KG1 (cell line): ENCODE results near the gene KCNJ16.

Experiments
- DNase-seq: peaks from one replicate; lab custom pipeline; 2025; lab: John Stamatoyannopoulos, UW

The KCNJ16 gene

GRCh38 chr17:70128727-70129238 is 53.8 kb downstream of the KCNJ16 start:
- DNase-seq = no peak

GRCh38 chr17:70130289-70130688 is 55.3 kb downstream of the KCNJ16 start:
- DNase-seq = no peak

GRCh38 chr17:70132505-70132904 is 57.5 kb downstream of the KCNJ16 start:
- DNase-seq = no peak

- DNase-seq = no peak
Observed at GRCh38 chr17:70134042-70134441, 59.0 kb downstream of the KCNJ16 start.

GRCh38 chr17:70134777-70135176 is 59.8 kb downstream of the KCNJ16 start:
- no peak for DNase-seq

DNA sequence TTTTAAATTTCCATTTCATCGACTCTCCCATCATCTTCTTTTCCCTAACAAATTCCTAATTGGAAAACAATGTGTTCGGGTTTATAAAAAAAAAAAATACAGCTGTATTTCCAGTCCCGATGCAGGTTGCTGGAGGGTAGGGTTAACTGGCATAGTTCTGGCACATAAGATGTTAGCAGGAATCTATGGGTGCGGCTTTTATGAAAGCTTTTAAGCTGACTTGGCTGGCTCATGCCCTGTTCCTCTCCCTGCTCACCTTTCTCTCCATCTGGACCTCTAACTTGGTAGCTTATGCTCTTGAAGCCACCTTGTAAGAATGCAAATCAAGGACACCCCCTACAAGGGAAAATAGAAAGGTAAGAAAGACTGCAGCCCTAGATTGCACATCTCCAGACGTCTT is 61.1 kb downstream of the KCNJ16 start:
- no peak for DNase-seq

DNA sequence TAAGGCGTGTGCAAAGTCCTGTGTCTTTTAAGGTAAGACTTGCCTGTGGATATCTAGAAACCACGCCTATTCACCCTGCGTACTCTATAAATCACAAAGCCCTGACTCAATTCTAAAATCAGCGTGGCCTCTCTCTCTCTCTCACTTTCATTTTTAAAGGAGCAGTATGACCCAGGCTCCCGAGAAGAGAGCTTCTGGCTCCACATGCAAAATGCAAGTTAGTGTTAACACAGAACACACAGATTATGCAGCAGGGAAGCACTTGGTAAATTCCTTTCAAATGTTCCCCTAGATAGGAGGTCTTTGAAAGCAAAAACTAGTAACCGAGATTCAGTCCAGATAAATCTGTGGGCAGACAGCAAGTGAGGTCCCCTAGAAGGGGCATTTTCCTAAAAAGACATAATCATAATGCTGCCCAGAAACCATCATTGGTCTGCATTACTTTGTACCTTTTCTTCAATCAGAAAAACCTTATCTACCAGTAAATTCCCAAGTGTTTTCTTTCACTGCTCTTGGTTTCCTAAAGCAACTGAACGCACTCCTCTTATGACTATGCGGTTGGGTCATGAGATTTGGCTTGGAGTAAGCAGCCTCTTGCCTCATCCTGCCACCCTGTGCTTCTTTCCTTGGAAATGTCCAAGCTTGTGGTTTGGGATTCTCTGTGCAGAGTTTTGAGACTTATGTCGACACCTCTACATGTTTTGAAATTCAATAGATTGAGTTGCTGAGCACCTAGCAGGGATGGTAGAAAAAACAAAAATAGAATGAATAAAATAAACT is 62.6 kb downstream of the KCNJ16 start:
- DNase-seq = no peak

GRCh38 chr17:70138291-70138865 is 63.4 kb downstream of the KCNJ16 start:
- no peak for DNase-seq

DNA sequence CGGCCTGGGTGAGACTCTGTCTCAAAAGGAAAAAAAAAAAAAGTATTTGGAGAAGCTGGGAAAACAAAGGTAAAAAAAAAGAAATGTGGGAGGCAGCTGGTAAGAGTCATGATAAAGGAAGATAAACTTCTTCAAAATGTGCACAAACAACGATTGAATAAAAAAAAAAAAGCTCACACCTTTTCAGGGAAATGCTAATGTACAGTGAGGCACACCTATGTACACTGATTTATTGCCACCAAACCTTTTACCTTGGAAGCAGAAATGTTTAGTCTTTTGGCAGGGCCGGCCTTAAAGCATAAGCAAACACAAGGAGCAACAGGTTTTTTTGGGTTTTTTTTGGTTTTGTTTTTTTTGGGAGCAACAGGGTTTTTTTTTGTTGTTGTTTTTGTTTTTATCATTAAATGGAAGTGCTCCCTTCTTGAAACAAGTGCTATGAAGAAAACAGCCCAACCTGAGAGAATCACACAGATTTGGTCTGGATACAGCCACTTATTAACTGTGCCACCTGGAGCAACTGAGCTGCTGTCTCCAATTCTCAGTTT is 64.5 kb downstream of the KCNJ16 start:
- DNase-seq = no peak

GRCh38 chr17:70144260-70144846 is 69.3 kb downstream of the KCNJ16 start:
- DNase-seq = no peak

DNA sequence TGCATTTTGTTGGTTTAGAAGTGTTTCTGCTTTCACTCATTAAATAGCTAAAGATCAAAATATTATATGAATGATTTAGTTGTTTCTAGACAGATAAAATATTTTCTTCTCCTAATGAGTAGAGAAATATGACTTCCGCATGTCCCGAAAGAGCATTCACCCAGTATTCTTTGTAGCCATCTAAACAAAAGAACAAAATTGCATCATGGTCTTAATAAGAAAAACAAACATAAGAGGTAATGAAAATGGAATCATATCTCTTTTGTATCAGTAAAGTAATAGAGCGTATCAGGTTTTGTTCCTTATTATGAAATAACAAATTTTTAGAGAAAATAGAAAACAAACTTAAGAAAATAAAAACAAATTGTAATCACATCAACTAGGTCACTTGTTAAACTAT is 78.2 kb downstream of the KCNJ16 start:
- DNase-seq = no peak

GRCh38 chr17:70157151-70157550 is 82.1 kb downstream of the KCNJ16 start:
- DNase-seq = no peak

GRCh38 chr17:70158180-70158579 is 83.2 kb downstream of the KCNJ16 start:
- no peak for DNase-seq

DNA sequence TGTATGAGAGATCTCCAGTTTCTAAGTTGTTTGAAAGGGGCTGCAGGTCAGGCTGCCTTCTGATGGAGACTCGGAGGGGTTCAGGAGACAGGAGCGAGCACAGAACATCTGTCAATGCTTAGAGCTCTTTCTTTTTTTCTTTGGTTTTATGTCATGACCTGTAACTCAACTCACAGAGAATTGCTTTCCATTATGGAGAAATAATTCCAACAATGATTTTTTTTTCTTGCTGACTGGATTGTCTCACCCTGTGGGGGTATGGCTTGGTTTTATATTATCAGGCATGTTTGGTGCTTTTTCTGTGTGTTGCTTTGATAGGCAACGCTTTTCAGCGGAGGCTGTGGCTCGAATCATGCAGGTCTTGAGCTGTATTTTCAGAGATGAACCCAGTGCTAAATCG is 83.6 kb downstream of the KCNJ16 start:
- DNase-seq = no peak

DNA sequence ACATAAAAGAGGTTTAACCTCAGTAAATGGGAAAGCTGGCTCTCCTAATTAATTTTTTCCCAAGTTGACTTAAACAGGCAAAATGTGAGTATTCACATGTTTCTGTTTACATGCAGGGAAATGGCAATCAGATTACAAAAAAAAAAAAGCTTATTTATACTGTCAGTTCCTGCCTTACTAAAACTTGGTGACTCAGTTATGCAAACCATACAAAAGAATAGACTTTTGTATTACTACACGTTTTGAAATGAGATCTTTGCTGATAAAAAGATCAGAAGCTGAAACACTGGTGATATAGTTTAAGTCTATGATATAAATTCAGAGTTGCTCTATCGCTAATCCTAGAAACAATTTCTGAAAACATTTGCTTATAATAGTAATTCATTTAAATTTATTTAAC is 85.0 kb downstream of the KCNJ16 start:
- no peak for DNase-seq

DNA sequence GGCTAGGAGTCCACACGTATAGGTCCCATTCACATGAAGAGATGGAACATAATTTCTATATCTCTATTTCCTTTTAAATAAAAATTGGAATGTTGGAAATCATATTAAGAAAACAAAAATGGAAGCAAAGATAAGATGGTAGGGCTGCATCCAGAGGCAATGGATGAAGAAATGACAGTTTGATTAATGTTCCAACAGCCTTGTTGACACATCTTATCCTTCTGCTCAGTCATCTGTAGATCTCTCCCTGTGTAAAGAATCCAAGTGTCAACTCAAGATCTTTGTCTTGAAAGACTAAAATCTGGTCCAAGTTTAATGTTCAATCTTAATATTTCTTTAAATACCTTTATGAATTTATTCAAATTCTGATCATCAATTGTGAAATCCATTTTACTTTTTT is 86.5 kb downstream of the KCNJ16 start:
- DNase-seq = no peak

GRCh38 chr17:70165383-70165782 is 90.4 kb downstream of the KCNJ16 start:
- no peak for DNase-seq

GRCh38 chr17:70166615-70167014 is 91.6 kb downstream of the KCNJ16 start:
- no peak for DNase-seq

GRCh38 chr17:70168044-70168976 is 93.3 kb downstream of the KCNJ16 start:
- no peak for DNase-seq

- peak; percentile 42 for DNase-seq
Observed at GRCh38 chr17:70168977-70169708, 94.1 kb downstream of the KCNJ16 start, which contains the start of gene KCNJ2. KCNJ2 (plus strand) TSS chr17:70169532; CDS start chr17:70175040, 5,508 bp downstream.
